ENCODE measurements around the gene GLUD1.

- no peak for TF ChIP-seq ZNF274 (IDR thresholded peaks at IDR 0.05; ENCODE audit: low read depth, low read length)
- TF ChIP-seq SUZ12 (IDR thresholded peaks at IDR 0.05; ENCODE audit: extremely low read depth, insufficient read depth, insufficient read length), result no peak
Observed at GRCh38 chr10:87092376-87092860, 2.2 kb downstream of the GLUD1 start.

Data from NT2/D1 (cell line).